Rectal smooth muscle tissue (tissue), 1 donor: Measurements from ENCODE around the gene GAREM1.

Source experiments
- H3K27ac ChIP-seq: one replicate; pipeline ENCODE4 v1.7.0; 2013; ENCODE audit warnings: low read depth, low read length, inconsistent platforms
- H3K27me3 ChIP-seq: one replicate; pipeline ENCODE4 v1.7.0; 2013; ENCODE audit warnings: low read length; ENCODE audit not compliant: control insufficient read depth, insufficient read depth
- H3K36me3 ChIP-seq: one replicate; pipeline ENCODE4 v1.7.0; 2013; ENCODE audit warnings: low read length; ENCODE audit not compliant: control insufficient read depth, insufficient read depth
- H3K4me1 ChIP-seq: one replicate; pipeline ENCODE4 v1.7.0; 2013; ENCODE audit warnings: low read length; ENCODE audit not compliant: control insufficient read depth, insufficient read depth
- H3K4me3 ChIP-seq: one replicate; pipeline ENCODE4 v1.7.0; 2013; ENCODE audit warnings: low read length
- H3K9ac ChIP-seq: one replicate; pipeline ENCODE4 v1.7.0; 2013; ENCODE audit warnings: low read length

GAREM1 gene

DNA sequence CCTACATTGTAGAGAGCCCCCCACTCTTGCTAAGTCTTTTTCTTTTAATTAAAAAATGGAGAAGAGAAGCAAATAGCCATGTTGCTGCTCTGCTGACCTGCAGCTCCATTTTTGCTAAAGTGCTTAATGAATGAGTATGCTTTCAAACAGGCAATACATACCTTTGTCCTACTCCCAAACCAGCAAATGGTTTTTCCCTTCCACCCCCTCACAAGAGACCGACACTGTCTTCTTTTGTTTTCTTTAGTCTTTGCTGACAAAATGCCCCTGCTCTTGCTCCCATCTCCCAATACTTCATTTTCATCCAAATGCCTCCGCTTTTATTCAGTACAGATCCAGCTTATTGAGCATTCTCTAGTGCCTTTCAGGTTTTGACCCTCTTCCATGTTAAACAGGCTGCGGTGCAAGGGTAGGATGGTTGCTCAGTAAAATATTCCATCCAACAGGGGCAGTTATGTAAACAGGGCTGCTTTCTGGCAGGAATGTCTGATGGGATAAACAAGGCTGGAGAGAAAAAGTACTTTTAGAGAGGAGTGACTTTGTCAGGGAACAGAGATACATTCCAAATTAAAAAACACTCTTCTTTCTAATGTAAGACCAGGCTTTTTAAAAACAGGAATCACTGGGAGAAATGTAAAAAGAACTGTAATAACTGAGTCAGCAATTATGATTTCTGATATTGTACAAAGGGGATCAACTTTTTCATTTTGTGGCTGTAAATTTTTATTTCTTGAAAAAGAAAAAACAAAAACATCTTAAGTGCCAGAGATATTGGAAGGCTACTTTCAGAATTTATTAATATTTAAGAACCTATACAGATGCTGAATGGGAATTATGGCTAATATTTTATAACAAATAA, 144.0 kb downstream of the GAREM1 start:
- Histone ChIP-seq H3K4me1 (peaks cover 11% of the 10 kb centered on the region), H3K27ac (peak overlapping the region; percentile 14), H3K9ac (no peak overlapping the region), H3K4me3 (no peak overlapping the region), H3K27me3 (no peaks in the 10 kb centered on the region), H3K36me3 (no peaks in the 10 kb centered on the region)

GRCh38 chr18:32324181-32324580, 146.5 kb downstream of the GAREM1 start:
- Histone ChIP-seq H3K4me1 (peaks cover 11% of the 10 kb centered on the region), H3K27ac (peak overlapping the region; percentile 24), H3K9ac (no peak overlapping the region), H3K27me3 (no peaks in the 10 kb centered on the region), H3K36me3 (no peaks in the 10 kb centered on the region), H3K4me3 (no peak overlapping the region)

- H3K27ac ChIP-seq = no peak overlapping the region
- no peaks in the 10 kb centered on the region for H3K36me3 ChIP-seq
- no peak overlapping the region for H3K4me3 ChIP-seq
- no peaks in the 10 kb centered on the region for H3K27me3 ChIP-seq
- H3K4me1 ChIP-seq = peaks cover 6% of the 10 kb centered on the region
- no peak overlapping the region for H3K9ac ChIP-seq
Observed at GRCh38 chr18:32321826-32322225, 148.9 kb downstream of the GAREM1 start.

- H3K27me3 ChIP-seq = no peaks in the 10 kb centered on the region
- H3K27ac ChIP-seq = no peak overlapping the region
- no peaks in the 10 kb centered on the region for H3K36me3 ChIP-seq
- H3K4me3 ChIP-seq = no peak overlapping the region
- no peaks in the 10 kb centered on the region for H3K4me1 ChIP-seq
- no peak overlapping the region for H3K9ac ChIP-seq
Observed at GRCh38 chr18:32319084-32319483, 151.6 kb downstream of the GAREM1 start.

DNA sequence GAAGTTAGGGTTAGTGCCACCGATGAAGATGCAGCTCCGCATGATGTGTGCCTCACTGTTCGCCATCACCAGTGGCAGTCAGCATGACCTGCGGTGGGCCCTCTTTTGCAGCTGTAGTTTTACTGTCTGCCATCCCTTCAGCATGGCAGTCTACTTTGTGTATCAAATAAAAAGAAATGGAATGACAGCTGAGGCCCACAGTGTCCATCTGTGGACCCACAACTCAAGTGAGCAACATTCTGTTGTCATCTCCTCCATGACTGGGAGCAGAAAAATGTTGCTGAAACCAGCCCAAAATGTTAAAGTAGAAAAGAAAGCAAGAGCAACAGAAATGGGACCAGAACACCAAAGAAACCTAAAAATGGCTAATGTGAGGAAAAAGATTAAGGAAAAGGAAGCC, 152.1 kb downstream of the GAREM1 start:
- Histone ChIP-seq H3K4me1 (no peaks in the 10 kb centered on the region), H3K9ac (no peak overlapping the region), H3K27ac (no peak overlapping the region), H3K36me3 (no peaks in the 10 kb centered on the region), H3K27me3 (no peaks in the 10 kb centered on the region), H3K4me3 (no peak overlapping the region)

- Histone ChIP-seq H3K4me3 (no peak overlapping the region), H3K27ac (no peak overlapping the region), H3K36me3 (no peaks in the 10 kb centered on the region), H3K9ac (no peak overlapping the region), H3K27me3 (no peaks in the 10 kb centered on the region), H3K4me1 (no peaks in the 10 kb centered on the region)
Observed at GRCh38 chr18:32317651-32318050, 153.0 kb downstream of the GAREM1 start.

DNA sequence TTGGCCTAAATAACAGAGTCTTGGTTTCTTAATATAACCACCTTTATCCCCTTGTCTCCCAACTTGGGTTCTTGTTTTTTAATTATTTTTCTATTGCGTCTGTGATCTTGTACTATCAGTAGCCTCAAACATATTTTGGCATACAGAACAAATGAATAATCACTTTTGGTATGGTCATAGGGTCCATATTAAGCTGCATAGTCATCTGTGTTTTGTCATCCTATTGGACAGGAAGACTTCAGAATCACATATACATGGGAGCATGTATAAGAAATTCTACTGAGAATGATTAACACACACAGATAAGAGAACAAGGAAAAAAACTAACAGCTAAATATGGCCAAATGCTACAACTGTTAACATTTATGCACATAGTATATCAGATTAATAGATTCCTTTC, 154.8 kb downstream of the GAREM1 start:
- Histone ChIP-seq H3K4me1 (no peaks in the 10 kb centered on the region), H3K36me3 (no peaks in the 10 kb centered on the region), H3K4me3 (no peak overlapping the region), H3K27me3 (no peaks in the 10 kb centered on the region), H3K9ac (no peak overlapping the region), H3K27ac (no peak overlapping the region)

DNA sequence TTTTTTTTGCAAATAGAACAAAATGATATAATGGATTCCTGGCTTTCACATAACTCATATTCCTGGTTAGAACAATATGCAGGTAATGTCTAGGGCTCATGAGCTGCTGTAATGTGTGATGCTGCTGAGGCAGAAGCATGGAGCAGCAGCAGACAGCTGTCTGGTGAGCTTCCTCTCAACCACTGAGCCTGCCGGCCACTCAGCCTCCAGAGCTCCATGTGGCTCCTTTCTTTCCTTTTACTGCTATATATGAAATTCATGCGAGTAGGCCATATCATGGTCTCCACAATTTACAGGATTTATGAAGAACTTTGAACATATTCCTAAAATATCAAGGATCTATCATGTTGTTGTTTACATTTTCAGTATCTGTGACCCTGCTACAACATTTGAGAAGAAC, 159.9 kb downstream of the GAREM1 start:
- no peaks in the 10 kb centered on the region for H3K36me3 ChIP-seq

GRCh38 chr18:32310101-32310500, 160.6 kb downstream of the GAREM1 start:
- peak overlapping the region; percentile 62 for H3K27ac ChIP-seq

More for the DNA sequence above, 159.9 kb downstream of the GAREM1 start:
- Histone ChIP-seq H3K27ac (no peak overlapping the region), H3K27me3 (no peaks in the 10 kb centered on the region), H3K4me3 (no peak overlapping the region), H3K9ac (no peak overlapping the region), H3K4me1 (peaks cover 6% of the 10 kb centered on the region)

GRCh38 chr18:32308493-32309120, 162.1 kb downstream of the GAREM1 start:
- no peak overlapping the region for H3K9ac ChIP-seq
- peak overlapping the region; percentile 66 for H3K27ac ChIP-seq
- no peak overlapping the region for H3K4me3 ChIP-seq
- no peaks in the 10 kb centered on the region for H3K27me3 ChIP-seq
- H3K4me1 ChIP-seq = peaks cover 6% of the 10 kb centered on the region
- H3K36me3 ChIP-seq = no peaks in the 10 kb centered on the region

More at GRCh38 chr18:32310101-32310500, 160.6 kb downstream of the GAREM1 start:
- no peaks in the 10 kb centered on the region for H3K27me3 ChIP-seq
- H3K36me3 ChIP-seq = no peaks in the 10 kb centered on the region
- peaks cover 6% of the 10 kb centered on the region for H3K4me1 ChIP-seq
- no peak overlapping the region for H3K4me3 ChIP-seq
- H3K9ac ChIP-seq = no peak overlapping the region

DNA sequence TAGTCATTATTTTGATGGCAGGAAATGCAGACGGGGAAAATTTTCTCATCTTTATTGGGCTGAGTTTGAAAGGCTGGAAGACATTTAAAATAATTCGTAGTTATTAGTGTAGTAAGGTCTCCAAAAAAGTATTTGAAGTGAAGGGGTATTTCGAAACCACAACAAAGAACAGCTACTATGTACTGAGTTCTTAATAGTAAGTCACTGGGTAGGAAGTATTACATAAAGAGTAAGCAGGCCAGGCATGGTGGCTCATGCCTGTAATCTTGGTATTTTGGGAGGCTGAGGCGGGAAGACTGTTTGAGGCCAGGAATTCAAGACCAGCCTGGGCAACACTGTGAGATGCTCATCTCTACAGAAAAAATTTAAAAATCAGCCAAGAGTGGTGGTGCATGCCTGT, 167.3 kb downstream of the GAREM1 start:
- Histone ChIP-seq H3K27me3 (no peaks in the 10 kb centered on the region), H3K36me3 (no peaks in the 10 kb centered on the region), H3K4me1 (no peaks in the 10 kb centered on the region), H3K9ac (no peak overlapping the region), H3K4me3 (no peak overlapping the region), H3K27ac (no peak overlapping the region)

- H3K9ac ChIP-seq = no peak overlapping the region
- no peaks in the 10 kb centered on the region for H3K27me3 ChIP-seq
- H3K27ac ChIP-seq = peak overlapping the region; percentile 8
- no peaks in the 10 kb centered on the region for H3K4me1 ChIP-seq
- no peak overlapping the region for H3K4me3 ChIP-seq
- no peaks in the 10 kb centered on the region for H3K36me3 ChIP-seq
Observed at GRCh38 chr18:32302806-32303205, 167.9 kb downstream of the GAREM1 start.
